Stimulated activated memory B cell treated with anti-CD40 and anti-IgM and Interleukin-4, amounts not matched to agents 10 μg/mL and 1 μg/mL and 100 μg/mL, for 72 hours (primary cell): ENCODE data around the gene DCP2.

Source experiments
- ATAC-seq: fragments of 150-1000 bp; cut with Tn5 transposase; 2 replicates; pipeline ENCODE4 v1.10.0; 2021
- H3K27ac Mint-ChIP-seq: one replicate; pipeline ENCODE4 v1.8.0; 2022; ENCODE audit warnings: mild to moderate bottlenecking, mixed read lengths
- H3K27me3 Mint-ChIP-seq: one replicate; pipeline ENCODE4 v1.8.0; 2022; ENCODE audit warnings: mixed read lengths
- H3K36me3 Mint-ChIP-seq: one replicate; pipeline ENCODE4 v1.8.0; 2022; ENCODE audit warnings: mixed read lengths
- H3K4me1 Mint-ChIP-seq: one replicate; pipeline ENCODE4 v1.8.0; 2022; ENCODE audit warnings: mixed read lengths
- H3K4me3 Mint-ChIP-seq: one replicate; pipeline ENCODE4 v1.8.0; 2022; ENCODE audit warnings: mild to moderate bottlenecking, moderate library complexity, mixed read lengths
- H3K9me3 Mint-ChIP-seq: one replicate; pipeline ENCODE4 v1.8.0; 2022; ENCODE audit warnings: mixed read lengths

Gene DCP2

DNA sequence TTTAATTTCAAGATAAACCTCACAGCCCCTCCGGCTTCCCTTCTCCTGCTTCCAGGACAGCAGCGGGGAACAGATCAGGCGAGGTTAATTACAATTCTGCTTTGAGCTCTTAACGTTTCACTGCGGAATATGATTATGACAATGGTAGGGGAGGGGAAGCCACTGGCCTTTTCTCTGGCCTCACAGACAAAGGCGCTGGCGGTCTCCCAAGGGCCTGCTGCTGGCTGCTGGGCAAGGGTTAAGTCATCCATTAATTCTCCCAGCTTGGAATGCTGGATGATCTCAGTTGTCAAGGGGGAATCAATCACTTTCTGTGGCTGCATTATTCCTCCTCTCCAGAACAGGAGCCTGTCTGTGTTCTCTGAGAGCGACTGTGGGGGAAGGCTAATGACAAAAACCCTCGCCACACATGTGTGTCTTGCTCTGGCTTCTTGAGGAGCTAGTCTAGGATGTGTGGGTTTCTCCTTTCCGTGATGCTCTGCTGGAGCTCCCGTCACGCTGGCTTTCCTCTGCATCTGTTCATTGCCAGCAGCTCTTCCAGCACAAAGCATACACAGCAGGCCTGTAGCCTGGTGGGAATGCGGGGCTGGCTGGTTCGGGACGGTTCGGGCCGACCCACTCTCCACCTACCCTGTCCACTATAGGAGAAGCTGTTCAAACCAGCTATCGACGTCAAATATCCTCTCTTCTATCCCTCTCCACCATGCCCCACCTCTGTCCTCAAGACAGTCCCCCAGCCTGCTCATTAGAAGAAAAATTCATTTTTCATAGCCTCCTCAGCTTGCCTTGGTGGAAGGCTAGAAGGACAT lies 82.8 kb downstream of the DCP2 start:
- Mint-ChIP-seq H3K36me3 (no peaks in the 10 kb centered on the region), H3K4me3 (no peak overlapping the region), H3K9me3 (no peaks in the 10 kb centered on the region), H3K27ac (no peak overlapping the region), H3K4me1 (peaks cover 15% of the 10 kb centered on the region), H3K27me3 (peaks cover 18% of the 10 kb centered on the region)
- no peak for ATAC-seq

DNA sequence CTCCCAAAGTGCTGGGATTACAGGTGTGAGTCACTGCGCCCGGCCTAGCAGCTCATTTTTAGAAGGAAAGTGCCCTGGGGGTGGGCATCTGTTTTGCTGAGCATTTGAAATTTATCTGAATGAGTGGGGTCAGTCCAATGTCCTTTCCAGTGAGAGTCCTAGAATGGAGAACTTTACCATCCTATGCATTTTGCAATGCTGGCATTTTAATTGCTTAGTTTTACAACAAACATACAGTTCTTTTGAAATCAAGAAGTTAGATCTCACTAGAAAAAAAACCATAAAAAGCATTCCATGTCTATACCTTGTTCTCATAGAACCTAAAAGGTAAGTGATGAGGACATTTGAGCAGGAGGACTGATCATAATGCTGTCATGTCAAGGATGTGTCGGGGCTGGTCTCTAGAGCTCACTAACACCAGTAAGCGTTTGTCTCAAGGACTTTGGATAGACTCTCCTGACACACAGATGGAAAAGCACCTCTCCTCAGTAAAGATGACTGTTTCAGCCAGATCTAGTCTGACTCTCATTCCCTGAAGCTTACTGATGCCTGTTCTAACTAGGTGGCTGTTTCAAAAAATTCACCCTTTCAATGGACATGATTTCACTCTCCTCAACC lies 83.9 kb downstream of the DCP2 start:
- Mint-ChIP-seq H3K9me3 (no peaks in the 10 kb centered on the region), H3K27ac (no peak overlapping the region), H3K4me3 (no peak overlapping the region), H3K27me3 (peaks cover 18% of the 10 kb centered on the region), H3K36me3 (no peaks in the 10 kb centered on the region), H3K4me1 (peaks cover 15% of the 10 kb centered on the region)
- ATAC-seq = no peak

DNA sequence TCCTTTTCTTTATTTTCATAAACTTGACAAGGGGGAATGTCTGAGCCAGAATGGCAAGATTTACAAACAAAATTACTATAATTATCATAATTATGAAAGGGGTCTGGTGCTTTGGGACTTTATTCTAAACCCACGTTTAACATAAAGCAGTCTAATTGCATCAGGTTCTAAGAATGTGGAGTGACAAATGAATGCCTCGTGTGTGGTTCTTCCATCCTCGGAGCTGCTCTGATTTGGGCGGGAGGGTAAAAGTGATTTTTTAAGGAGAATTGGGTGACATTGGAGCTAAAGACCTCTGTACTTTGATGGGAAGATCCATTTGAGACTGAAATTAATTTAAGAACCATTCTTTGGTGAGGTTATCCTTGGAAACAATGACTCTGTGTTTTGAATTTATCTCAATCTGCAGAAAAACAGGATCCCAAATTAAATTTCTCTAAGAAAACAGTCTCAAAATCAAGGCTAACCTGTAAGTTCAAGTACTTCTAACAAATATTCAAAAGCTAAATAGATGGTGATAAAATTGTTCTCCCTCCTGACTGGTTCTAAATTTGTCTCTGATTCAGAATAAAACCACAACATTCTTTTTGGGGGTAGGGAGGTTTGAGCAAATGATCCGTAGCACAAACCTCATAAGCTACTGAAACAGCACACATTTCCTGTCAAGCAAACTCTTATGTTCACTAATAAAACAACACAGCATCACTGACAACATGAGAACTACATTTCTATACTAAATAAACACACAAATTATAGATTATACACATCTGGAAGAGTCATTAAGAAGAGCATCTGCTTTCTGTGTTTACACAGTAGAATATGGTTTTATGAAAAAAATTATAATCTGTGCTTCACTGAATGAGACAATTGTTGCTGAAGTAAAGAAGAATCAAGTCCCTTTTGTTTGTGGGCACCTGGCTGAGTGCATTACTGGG lies 85.5 kb downstream of the DCP2 start:
- Mint-ChIP-seq H3K27ac (no peak overlapping the region), H3K36me3 (no peaks in the 10 kb centered on the region), H3K4me3 (no peak overlapping the region), H3K4me1 (peaks cover 8% of the 10 kb centered on the region), H3K9me3 (no peaks in the 10 kb centered on the region), H3K27me3 (peaks cover 12% of the 10 kb centered on the region)
- ATAC-seq = no peak

DNA sequence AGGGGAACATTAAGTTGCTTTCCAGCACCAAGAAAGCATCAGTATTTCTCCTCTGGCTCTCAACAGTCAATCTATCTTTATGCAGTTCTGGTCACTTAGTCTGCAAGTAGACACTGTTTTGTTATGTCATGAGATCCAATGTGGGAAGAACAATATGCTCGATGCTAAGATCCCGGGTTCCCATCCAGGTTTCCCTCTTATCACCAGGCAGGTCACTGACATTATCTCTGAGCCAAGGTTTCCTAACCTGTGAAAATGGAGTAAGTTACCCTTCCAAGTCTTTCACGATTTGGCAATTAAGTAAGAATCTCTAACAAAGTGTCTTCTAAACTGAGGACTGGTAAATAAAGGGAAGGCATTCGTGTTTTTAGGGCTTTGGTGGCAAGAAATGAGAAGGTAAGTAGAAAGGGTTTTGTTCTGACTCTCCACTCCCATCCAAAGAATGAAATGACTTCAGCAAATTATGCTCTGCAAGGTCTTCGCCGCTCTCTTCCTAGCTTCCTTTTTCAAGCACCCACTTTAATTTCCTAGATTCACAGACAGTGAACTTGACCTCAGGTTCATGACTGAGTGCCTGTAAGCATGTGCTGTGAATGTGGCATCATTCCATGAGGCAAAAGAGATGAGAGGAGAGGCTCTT lies 86.4 kb downstream of the DCP2 start:
- no peaks in the 10 kb centered on the region for H3K36me3 Mint-ChIP-seq
- H3K27ac Mint-ChIP-seq = no peak overlapping the region

DNA sequence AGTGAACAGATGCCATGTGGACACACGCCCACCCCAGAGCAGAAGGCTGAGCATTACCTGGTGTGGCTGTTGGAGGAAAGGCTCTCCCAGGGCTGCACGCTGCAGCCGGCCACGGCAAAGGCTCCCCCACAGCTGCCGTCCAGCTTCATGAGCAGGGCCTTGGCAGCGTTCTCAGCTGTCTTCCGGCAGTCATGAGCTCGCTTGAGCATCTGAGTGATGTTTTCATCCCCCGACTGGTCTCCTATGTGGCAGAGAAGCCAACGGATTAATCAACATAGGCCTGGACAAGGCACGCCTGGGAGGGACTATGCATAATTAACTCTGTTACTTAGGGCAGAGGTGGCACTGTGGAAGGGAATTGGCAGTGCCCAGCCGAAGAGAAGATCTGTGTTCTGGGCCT lies 87.3 kb downstream of the DCP2 start:
- H3K9me3 Mint-ChIP-seq = no peaks in the 10 kb centered on the region
- H3K4me1 Mint-ChIP-seq = peaks cover 5% of the 10 kb centered on the region
- no peak overlapping the region for H3K4me3 Mint-ChIP-seq
- H3K27ac Mint-ChIP-seq = no peak overlapping the region
- H3K27me3 Mint-ChIP-seq = peaks cover 10% of the 10 kb centered on the region
- no peaks in the 10 kb centered on the region for H3K36me3 Mint-ChIP-seq
- ATAC-seq = no peak

More for the DNA sequence above, 86.4 kb downstream of the DCP2 start:
- Mint-ChIP-seq H3K4me1 (peaks cover 5% of the 10 kb centered on the region), H3K27me3 (peaks cover 10% of the 10 kb centered on the region), H3K4me3 (no peak overlapping the region), H3K9me3 (no peaks in the 10 kb centered on the region)
- no peak for ATAC-seq

DNA sequence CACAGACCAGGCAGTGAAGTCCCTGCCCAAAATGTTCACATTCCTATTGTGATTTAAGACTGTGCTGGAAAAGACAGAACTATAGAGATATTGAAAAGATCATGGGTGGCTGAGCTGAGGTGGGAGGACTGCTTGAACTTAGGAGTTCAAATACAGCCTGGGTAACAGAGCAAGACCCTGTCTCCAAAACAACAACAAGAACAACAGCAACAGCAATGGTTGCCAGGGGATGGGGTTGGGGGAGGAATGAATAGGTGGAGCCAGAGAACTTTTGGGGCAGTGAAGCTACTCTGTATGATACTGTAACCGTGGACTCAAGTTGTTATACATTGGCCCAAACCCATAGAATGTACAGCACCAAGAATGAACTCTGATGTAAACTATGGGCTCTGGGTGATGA lies 88.2 kb downstream of the DCP2 start:
- H3K4me3 Mint-ChIP-seq = no peak overlapping the region
- no peak overlapping the region for H3K27ac Mint-ChIP-seq
- peaks cover 5% of the 10 kb centered on the region for H3K4me1 Mint-ChIP-seq
- H3K36me3 Mint-ChIP-seq = no peaks in the 10 kb centered on the region
- peaks cover 3% of the 10 kb centered on the region for H3K27me3 Mint-ChIP-seq
- ATAC-seq = no peak
- no peaks in the 10 kb centered on the region for H3K9me3 Mint-ChIP-seq

DNA sequence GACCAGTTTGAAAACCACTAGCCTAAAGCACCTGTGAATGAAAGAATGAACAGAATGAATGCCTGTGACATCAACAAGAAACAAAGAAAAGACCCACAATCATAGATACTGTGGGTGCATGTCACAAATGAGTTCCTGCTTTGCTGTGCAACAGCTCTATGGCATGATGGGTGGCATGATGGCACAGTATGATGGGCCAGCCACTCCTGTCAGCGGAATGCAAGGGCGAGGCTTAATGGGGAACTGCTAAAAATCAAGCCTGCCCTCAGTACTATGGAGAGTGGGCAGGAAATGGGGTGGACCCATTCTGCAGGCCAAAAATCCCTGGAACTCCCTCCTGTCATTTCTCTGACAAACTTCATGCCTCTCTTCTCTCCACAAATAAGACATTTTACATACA lies 89.0 kb downstream of the DCP2 start:
- Mint-ChIP-seq H3K4me3 (no peak overlapping the region), H3K27me3 (no peaks in the 10 kb centered on the region), H3K9me3 (no peaks in the 10 kb centered on the region), H3K4me1 (peaks cover 5% of the 10 kb centered on the region), H3K36me3 (no peaks in the 10 kb centered on the region), H3K27ac (no peak overlapping the region)
- no peak for ATAC-seq

DNA sequence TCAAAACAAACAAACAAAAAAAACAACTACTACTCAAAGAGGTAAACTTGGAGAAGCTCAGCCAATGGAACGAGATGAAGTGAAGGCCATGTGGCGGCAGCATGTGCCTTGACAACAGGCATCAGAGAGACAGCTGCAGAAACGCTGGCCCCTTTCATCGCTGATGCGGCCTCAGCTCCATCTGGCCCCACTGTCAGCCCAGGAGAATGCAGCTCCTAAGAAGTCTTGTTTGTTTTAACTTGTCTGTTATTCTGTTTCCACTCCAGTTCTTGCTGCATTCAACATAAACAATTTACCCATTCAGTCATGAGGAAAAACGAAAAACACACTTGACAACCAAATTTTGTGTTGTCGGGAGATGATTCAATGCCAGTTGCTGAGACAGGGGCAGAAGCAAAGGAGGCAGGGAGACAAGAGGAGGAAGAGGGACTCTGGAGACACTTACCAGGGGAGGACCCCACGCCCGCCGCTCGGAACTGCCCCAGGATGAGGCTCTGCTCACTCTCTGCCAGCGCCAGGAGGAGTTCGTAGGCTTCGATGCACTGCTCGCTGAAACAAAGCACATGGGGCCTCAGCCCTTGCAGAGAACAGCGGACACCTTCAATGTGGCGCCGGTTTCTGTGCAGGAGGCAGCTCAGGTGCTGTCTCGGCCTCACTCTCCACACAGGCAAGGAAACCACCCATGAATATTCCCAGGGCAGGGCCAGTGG lies 91.2 kb downstream of the DCP2 start:
- no peaks in the 10 kb centered on the region for H3K9me3 Mint-ChIP-seq
- H3K27ac Mint-ChIP-seq = no peak overlapping the region

DNA sequence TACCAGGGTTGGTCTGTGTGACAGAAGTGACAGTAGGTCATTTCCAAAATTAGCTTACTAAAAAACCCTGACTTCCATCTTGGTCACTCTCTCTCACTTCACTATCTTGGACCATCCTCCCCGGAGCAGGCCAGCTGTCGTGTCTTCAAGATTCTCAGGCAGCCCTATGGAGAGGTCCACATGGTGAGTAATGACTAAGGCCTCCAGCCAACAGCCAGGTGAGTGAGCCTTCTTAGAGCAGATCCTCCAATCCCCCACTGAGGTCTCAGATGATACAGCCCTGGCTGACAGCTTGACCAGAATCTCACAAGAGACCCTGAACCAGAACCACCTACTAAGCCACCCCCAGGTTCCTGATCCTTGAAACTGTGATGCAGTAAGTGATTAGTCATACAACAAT lies 92.0 kb downstream of the DCP2 start:
- no peaks in the 10 kb centered on the region for H3K36me3 Mint-ChIP-seq
- H3K9me3 Mint-ChIP-seq = no peaks in the 10 kb centered on the region
- no peak overlapping the region for H3K4me3 Mint-ChIP-seq
- no peak overlapping the region for H3K27ac Mint-ChIP-seq
- peaks cover 12% of the 10 kb centered on the region for H3K27me3 Mint-ChIP-seq
- no peaks in the 10 kb centered on the region for H3K4me1 Mint-ChIP-seq
- peak; percentile 5 for ATAC-seq

More for the DNA sequence above, 91.2 kb downstream of the DCP2 start:
- Mint-ChIP-seq H3K4me3 (no peak overlapping the region), H3K4me1 (no peaks in the 10 kb centered on the region), H3K27me3 (peaks cover 4% of the 10 kb centered on the region), H3K36me3 (no peaks in the 10 kb centered on the region)
- ATAC-seq = no peak
